Activated CD4-positive, CD25-positive, alpha-beta regulatory T cell treated with anti-CD3 and anti-CD28 coated beads, Interleukin-2, amount 50 U/mL, for 24 hours (primary cell): ENCODE results near the gene ADAP1.
A peak's percentile ranks its signal among the peaks of the same experiment; 100 is the strongest.
"Not testable (repeated sequence)": the region's sequence is repeated elsewhere in the genome, so short reads cannot be mapped to it uniquely, and the experiment has no call there.

Experiments used
- ATAC-seq, 2 donors: fragments of 150-1000 bp; cut with Tn5 transposase; one replicate each; pipeline ENCODE4 v1.10.0; 2021; ENCODE audit warnings: mild to moderate bottlenecking in 1 of 2, moderate library complexity in 1 of 2

ADAP1 gene

DNA sequence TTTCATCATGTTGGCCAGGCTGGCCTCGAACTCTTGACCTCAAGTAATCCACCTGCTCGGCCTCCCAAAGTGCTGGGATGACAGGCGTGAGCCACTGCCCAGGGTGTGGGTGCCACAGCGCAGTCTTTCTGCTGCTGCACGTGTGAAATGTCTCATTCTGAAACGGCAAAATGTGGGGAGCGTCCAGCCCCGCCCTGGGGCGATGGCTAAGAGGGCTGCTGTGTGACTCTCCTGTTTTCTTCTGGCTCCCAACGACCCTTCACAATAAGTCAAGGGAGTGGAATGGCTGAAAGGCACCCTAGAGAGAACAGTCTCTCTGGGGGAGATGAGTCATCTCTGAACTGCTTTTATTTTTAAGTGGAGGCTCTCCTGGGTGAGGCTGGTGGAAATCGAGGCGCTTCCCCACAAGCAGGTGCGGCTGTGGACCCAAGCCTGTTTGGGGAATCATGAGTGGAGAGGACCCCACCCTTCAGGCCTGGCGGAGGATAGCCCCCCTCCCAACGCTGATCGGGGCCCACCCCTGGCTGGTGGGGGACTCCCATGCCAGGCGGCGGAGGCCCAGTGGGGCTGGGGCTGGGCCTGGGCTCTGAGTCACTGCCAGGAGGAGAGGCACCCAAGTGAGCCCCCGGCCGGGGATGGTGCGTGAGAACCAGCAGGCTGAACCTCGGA, 18.0 kb downstream of the ADAP1 start:
- peak; percentile 78 to 80 for ATAC-seq

DNA sequence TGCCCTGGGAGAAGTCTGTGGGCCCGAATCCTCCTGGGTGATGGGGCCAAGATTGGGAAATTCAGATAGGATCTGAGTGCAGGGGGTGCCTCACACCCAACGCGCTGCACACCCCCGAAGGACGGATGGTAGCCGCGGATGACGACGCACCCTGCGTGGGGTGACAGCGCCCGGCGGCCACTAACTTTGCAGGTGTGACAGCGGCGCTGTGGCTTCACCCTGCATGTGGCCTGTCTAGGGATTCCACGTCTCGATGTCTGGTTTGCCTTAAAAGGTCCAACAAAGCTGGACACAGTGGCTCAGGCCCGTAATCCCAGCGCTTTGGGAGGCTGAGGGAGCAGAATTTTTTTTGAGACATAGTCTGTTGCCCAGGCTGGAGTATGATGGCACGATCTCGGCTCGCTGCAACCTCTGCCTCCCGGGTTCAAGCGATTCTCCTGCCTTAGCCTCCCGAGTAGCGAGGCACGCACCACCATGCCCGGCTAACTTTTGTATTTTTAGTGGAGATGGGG, 18.6 kb downstream of the ADAP1 start:
- ATAC-seq, result no peak

DNA sequence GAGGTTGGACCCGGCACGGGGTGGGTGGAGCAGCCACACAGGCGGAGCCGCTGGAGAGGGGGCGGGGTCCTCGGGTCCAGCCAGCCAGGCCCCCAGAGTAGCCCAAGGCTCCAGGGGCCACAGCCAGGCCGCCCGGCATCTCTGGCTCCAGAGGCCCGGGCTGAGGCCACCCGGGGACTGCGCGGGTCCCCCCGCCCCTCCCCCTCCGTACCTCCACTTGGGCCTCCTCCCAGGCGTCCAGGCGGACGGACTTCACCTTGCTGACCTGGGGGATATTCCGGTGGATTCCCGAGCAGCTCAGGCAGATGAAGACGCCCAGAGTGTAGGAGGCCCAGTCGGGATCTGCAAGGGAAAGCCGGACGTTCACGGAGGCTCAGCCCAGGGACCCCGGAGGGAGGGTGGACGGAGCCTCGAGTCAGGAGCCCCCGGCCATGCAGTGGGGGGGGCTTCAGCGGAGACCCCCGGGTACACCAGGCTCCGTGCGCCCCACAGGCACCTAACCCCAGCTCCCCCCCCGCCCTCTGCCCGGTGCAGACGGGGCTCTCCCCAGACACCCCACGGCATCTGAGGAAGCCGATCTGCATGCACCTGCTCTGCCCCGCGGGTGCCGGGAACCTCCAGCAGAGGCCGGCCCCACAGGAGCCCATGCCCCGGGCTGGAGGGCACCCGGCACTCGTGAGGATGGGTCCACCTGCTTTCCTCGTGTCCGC, 19.2 kb downstream of the ADAP1 start:
- no peak for ATAC-seq

DNA sequence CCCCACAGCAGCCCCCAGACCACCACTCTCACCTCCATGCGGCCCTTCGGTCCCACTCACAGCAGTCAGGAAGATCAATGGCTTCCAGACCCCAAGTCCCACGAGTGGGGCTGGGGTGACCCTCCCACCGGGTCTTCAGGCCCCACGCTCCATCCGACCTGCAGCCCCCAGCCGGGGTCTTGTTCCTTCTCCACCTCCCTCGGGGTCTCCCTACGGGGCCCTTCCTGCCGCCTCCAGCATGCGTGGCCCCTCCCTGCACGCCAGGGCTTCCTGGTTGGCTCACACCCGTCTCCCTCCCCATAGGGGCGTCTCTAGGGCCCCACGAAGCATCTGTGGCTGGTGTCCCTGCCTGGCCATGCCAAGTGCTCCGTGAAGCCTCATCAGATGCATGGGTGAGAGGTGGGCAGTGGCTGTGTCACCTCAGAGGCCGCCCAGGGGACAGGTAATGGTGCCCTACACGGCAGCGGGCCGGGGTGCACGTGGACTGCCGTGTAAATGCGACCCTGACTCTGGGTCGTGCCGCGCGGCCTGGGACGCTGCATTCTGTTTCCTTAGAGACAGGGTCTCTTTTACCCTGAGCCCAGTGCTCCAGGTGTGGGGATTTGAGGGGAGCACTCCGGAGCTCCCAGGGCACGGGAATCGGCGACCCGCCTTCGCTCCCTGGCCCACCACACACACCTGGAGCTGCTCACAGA, 19.9 kb downstream of the ADAP1 start:
- no peak for ATAC-seq

DNA sequence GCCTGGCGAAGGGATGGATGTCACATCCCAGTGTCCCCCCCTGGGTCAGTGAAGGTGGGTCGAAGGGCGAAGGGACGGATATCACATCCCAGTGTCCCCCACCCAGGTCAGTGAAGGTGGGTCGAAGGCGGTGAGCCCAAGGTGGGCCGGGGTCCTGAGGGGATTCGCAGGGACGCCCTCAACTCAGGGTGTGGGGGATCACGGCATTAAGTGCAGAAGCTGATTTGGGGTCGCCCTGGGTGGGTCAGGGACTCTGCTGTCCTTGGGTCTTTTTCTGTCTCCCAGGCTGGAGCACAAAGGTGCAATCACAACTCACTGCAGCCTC, 21.9 kb downstream of the ADAP1 start:
- no peak for ATAC-seq

DNA sequence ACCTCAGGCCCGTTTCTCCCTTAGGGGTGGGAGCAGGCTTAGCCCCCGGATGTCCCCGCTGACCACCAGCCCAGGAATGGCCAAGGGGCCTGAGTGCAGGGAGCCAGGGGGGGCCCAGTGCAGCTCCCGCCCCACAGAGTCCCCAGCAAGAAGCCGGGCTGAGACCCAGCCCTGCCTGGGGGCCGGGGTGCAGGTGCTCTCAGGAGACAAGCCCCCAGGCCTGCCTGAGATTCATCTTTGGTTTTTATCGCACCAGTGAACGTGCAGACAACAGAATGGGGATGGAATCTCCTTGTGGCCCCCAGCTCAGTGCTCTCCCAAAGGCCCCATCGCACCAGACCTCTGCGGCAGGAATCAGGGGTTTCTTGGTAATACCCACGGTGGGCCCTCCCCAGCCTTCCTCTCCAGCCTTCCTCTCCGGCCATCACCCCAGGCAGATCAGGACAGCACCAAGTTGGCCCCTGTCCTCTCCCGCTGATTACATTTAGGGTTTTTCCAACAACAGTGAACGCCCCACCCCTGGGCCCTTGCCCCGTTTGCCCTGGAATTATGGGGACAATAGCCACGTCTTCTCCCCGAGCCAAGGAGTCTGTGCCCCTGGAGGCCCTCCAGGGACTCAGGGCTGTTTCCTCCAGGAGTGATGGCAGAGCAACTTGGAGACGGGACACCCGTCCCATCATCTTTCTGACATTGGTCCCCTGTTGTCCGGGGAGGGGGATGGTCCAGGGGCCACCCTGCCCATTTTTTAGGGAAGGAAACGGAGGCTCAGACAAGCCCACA, 22.4 kb downstream of the ADAP1 start:
- no peak for ATAC-seq

DNA sequence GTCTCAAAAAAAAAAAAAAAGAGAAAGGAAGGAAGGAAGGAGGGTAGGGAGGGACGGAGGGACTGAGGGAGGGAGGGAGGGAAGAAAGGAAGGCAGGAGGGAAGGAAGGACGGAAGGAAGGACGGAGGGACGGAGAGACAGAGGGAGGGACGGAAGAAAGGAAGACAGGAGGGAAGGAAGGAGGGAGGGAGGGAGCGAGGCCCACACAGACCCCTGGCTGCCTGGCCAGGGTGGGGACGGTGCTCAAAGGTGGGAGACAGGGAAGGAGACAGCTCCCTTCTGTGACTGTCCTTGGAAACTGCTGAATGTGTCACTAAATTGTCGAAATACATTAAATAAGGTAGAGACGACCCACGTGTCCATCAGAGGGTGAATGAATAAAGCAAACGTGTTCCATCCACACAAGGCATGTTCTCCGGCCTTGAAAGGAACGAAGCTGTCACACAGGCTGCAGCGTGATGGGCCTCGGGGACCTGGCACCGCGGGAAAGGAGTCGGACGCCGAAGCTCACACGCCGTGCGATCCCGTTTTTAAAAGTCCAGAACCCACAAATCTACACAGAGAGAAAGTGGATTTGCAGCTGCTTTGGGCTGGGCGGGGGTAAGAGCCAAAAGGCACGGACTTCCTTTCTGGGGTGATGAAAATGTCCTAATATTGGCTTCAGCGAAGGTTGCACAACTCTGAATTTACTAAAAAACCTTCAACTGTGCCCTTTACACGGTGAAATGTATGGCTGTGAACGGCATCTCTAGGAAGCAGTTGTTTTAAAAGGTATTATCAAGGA, 23.3 kb downstream of the ADAP1 start:
- no peak for ATAC-seq

DNA sequence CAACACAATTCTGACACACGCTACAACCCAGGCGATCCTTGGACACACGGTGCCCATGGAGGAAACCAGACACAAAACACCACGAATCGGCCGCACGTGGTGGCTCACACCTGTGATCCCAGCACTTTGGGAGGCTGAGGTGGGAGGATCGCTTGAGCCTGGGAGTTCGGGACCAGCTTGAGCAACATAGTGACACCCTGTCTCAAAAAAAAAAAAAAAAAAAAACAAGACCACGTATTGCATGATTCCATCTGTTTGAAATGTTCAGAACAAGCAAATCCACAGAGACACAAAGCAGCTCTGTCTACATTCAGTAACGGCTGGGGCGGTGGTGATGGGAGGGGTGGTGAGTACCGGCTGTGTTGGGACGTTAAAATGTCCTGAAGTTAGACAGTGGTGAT, 25.2 kb downstream of the ADAP1 start:
- ATAC-seq, result no peak

DNA sequence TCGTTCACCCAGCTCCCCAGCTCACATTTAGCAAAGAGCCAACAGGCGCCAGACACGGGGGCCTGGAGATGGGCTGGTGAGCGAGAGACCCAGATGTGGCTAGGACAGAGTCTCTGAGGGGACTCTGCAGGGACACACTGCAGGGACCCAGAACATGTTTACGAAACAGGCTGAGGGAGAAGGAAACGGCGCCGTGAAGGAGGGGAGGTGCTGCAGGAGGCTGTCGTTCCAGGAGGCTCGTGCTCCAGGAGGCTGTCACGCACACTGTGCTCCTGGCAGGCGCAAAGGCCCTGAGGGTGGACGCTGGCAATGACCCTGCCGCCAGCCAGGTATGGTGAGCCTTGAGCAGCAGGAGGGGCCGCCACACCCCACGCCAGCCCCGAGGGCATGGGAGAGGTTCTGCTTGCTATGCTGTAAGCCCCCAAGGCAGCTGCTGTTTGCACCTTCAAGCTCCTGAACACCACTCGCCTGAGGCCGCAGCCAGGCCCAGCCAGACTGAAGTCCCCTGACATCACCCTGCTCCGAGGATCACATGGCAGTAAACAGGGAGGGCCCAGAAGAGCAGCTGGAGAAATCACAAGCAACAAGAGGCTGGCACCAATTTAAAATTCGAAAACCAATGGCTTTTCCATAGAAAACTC, 27.3 kb downstream of the ADAP1 start:
- ATAC-seq, result no peak

DNA sequence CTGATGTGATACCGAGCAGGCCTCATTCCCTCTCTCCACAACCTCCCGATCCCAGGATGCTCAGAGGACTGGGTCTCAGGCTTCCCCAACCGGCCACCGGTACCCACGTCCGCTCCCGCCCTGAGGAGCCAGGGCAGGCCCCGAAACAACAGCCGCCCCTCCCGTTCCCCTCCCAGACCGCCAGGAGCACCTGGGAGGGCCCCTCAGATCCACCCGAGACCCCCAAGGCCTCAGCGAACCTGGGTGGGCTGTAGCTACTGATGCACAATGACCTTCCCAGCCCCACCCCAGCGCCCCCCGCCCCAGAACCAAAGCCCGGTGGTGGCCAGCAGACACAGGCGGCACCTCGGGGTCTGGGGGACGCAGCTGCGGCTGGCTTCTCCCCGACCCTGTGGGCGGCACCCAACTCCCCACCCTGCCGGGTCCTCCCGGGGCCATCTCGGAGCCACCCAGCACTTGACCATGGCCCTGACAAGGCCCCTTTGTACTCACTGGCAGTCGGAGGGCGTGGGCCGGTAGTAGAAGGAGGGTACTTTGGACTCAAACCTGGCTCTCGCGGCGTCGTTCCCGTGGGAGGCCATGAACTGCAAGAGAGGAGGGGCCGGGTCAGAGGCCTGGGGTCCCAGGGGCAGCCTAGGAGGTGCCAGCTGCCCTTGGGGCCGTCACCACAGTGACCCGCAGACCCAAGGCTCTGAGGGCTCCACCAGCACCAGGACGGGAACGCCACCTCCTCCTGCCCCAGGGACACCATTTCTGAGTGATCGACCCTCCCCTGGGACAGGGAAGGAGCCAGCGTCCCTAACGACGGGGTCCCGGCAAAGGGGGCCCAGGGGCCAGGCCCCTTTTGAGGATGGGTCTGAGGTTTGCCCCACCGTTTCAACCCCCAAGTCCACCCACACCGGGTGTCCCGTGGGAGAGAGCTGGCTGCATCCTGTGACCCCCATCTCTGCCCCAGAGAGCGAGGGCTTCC, 28.1 kb downstream of the ADAP1 start:
- no peak for ATAC-seq

DNA sequence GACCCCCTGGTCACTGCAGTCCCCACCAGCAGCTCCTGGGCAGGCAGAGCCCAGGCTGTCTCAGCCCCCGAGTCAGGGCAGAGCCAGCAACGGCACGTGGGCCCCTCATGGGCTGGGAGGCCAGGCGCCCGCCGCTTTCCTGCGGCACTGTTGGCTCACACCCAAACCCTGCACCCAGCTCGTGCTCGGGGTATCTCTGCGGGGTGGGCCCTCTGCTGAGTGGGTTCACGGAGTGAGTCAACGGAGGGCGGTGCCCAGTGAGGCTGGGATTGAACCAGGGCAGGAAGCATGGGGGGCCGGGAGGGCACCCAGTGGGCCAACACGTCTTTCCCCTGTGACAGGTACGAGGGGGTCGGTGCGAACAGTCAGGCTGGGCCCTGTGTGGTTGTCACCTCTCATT, 28.9 kb downstream of the ADAP1 start:
- no peak for ATAC-seq

DNA sequence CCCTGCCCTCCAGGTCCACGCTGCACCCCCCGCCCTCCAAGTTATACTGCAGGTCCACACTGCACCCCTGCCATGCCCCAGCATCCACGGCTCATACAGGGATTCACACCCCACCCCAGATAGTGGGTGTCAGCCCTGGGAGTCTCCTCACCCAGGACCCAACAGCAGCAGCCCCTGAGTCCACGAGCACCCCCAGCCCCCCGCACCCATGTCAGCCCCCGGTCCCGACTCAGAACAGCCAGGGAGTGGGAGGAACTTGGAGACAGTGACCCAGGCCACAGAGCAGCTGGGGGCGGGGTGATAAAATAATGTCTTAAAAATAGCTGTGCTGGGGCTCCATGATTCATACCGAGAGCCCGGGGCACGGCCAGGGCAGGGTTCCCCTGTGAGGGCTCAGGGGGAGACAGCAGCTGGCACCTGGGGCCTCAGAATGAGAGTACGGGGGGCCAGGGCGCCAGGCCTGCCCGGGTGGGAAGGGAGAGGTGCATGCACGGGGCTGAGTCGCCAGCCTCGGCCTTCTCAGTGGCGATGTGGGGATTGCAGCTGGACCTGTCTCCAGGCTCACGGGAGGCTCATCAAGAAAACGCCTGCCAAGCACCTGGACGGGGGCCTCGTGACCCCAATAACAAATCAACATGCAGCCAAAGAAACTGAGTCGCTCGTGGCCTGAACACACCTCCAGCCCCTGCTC, 29.8 kb downstream of the ADAP1 start:
- ATAC-seq, result peak; percentile 55 to 57

DNA sequence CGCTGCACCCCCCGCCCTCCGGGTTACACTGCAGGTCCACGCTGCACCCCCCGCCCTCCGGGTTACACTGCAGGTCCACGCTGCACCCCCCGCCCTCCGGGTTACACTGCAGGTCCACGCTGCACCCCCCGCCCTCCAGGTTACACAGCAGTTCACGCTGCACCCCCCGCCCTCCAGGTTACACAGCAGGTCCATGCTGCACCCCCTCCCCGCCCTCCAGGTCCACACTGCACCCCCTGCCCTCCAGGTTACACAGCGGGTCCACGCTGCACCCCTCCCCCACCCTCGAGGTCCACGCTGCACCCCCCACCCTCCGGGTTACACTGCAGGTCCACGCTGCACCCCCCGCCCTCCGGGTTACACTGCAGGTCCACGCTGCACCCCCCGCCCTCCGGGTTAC, 30.4 kb downstream of the ADAP1 start:
- ATAC-seq, result not testable (repeated sequence)

DNA sequence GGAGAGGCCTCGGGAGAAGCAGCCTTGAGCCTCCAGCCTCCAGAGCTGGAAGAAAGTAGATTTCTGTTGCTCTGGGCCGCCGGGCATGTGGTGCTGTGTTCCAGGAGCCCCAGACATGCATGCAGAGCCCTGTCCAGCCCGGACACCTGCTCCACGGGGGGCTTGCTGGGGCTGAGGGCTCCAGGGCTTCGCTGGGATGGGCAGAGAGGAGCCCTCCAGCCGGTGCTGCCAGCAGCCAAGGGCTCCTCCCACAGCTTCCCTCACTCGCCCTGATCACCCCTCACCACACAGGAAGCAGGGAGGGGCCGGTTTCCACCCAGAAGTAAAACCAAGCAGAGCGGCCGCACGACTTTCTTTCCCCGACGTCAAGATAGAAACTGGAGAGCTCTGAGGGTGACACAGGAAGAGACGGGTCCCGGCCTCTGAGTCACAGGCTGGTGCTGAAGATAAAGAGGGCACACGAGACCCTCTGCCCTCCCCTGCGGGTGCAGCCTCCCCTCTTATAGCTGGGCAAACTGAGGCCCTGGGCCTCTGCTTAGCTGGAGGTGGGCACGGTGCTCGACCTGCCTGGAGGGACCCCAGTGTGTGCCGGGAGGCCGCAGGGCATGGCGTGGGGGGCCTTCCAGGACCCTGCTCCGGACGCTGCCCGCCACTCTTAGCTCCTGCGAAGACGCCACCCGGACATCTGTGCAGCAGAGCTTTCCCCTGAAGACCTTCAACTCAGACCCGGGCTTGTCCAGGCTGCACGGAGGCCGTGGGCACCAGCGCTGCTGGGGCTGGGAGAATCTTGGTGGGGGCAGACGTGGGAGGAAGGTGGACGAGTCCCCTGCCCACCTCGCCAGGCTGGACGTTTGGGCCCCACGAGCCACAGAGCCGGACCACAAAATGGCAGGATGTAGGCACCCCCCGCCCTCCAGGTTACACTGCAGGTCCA, 31.1 kb downstream of the ADAP1 start:
- peak; percentile 90 to 92 for ATAC-seq

DNA sequence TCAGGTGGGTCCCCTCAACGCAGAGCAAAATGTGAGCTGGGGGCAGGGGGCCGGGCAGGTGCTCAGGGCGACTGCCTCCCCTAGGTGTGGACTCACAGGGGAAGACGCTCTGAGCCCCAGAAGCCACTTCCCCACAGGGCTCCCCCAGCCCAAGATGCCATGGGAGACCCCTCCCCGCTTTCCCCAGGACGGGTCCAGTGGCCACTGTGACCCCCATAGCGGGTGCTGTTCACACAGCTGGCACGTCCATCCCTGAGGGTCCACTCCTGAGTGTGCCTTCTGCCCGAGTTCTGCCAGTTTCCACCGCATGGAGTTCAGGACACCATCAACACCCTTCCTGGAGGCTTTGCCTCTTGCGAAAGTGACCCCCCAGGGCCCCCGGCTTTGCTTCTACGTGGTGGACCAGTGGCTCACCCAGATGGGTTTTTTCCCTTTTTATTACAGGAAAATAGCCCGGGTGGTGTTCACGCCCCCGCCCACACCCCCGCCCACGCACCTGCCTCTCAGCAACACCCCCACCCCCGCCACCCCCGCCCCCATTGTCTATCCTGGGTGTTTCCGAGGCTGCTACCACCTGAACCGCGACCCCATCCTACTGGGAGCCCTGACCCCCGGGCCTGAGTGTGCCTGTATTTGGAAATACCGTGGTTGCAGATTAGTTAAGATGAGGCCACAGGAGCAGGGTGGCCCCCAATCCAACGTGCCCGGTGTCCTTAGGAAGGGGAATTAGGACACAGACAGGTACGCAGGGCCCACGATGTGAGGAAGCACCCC, 32.0 kb downstream of the ADAP1 start:
- ATAC-seq, result peak; percentile 1

DNA sequence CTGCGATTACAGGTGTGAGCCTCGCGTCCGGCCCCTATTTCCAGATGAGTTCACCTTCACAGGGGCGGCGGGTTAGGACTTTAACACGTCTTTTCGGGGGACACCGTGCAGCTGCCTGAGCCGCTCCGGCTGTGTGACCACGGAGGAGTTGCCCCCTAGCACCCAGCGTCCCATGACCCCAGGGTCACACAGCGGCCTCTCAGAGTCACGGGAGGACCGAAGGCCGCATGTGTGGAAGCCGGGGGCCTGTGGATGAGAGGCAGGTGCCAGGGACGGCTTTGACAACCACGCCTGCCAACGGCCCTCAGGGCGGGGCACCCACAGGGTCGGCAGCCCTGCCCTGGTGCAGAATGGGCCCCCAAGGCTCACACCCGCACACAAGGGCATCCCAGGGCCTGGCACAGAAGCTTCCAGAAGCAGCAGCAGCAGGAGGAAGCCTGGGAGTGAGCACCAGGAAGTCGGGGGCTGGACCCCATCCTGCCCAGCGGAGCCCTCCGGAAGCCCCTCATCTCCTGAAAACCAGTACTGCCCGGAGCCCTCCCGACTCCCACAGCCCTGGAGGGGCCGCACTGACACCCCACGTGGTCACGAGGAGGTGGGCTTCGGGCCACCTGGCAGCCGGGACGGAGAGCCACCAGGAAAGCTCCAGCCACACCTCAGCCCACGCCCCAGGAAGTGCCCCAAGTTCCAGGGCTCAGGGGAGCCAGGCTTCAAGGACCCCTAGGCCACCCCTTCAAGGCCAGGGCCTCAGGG, 32.7 kb downstream of the ADAP1 start:
- no peak for ATAC-seq

DNA sequence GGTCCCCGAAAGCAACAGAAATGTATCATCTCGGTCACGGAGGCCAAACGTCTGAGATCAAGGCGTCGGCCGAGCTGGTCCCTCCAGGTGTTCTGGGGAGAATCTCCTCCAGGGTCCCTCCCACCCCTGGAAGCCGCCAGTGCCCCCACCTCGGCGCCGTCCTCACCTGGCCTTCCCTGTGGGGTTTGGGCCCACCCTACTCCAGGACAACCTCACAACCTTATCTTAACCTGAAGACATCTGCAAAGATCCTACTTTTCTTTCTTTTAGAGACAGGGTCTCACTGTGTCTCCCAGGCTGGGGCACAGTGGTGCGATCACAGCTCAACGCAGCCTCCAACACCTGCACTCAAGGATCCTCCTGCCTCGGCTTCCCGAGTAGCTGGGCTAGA, 33.4 kb downstream of the ADAP1 start:
- no peak for ATAC-seq
